Liver (tissue), 9 donors: ENCODE data around the gene SOX6. TPM values are rescaled to one million over a fixed set of nuclear protein-coding genes. Genes with fewer than 3 reads are reported as not detected.

ENCODE experiments used
- DNase-seq: peaks from one replicate; pipeline ENCODE4 v3.0.0-alpha.2; 2017; ENCODE audit warnings: low spot score
- H3K27ac ChIP-seq, 2 donors: one replicate each; pipeline ENCODE4 v1.7.0; 2013; ENCODE audit warnings: inconsistent platforms in 2 of 2, low read length in 2 of 2, control low read depth in 1 of 2, low read depth in 1 of 2, mild to moderate bottlenecking in 1 of 2
- H3K27me3 ChIP-seq, 4 donors: one replicate each; pipeline versions ENCODE4 v1.6.1 to v1.7.0; 2013; ENCODE audit warnings: low read length in 3 of 4, inconsistent platforms in 1 of 4, mild to moderate bottlenecking in 1 of 4, moderate library complexity in 1 of 4; ENCODE audit not compliant: control insufficient read depth in 4 of 4, insufficient read depth in 4 of 4
- H3K36me3 ChIP-seq, 4 donors: one replicate each; pipeline versions ENCODE4 v1.6.1 to v1.7.0; 2013; ENCODE audit warnings: low read length in 3 of 4, mild to moderate bottlenecking in 3 of 4, low read depth in 1 of 4, moderate library complexity in 1 of 4; ENCODE audit not compliant: control insufficient read depth in 4 of 4, insufficient read depth in 3 of 4
- H3K4me1 ChIP-seq, 4 donors: one replicate each; pipeline versions ENCODE4 v1.6.1 to v1.7.0; 2013; ENCODE audit warnings: low read length in 3 of 4, mild to moderate bottlenecking in 3 of 4, moderate library complexity in 1 of 4; ENCODE audit not compliant: control insufficient read depth in 4 of 4, insufficient read depth in 4 of 4
- H3K4me3 ChIP-seq, 3 donors: one replicate each; pipeline versions ENCODE4 v1.6.1 to v1.7.0; 2013; ENCODE audit warnings: low read length in 3 of 3, control low read depth in 1 of 3, low read depth in 1 of 3, mild to moderate bottlenecking in 1 of 3
- H3K9ac ChIP-seq, 2 donors: one replicate each; pipeline ENCODE4 v1.7.0; 2013; ENCODE audit warnings: low read length in 2 of 2, mild to moderate bottlenecking in 2 of 2, moderate library complexity in 2 of 2, control low read depth in 1 of 2, low read depth in 1 of 2
- H3K9me3 ChIP-seq, 4 donors: one replicate each; pipeline versions ENCODE4 v1.6.1 to v1.7.0; 2013; ENCODE audit warnings: low read length in 3 of 4; ENCODE audit not compliant: control insufficient read depth in 4 of 4
- CTCF ChIP-seq: fragments of 150-350 bp; IDR thresholded peaks from 2 replicates; pipeline ENCODE4 v1.5.1; 2017; ENCODE audit warnings: improper control_type of control experiment, low read depth, low read length; ENCODE audit not compliant: missing input control
- EGR1 ChIP-seq, 2 donors: IDR thresholded peaks; 2 replicates each; pipeline ENCODE4 v1.6.1; 2016 to 2018; ENCODE audit warnings: antibody characterized with exemption in 2 of 2, low read depth in 2 of 2
- FOXA1 ChIP-seq: IDR thresholded peaks from 2 replicates; pipeline ENCODE4 v1.6.1; 2016; ENCODE audit warnings: antibody characterized with exemption
- FOXA2 ChIP-seq: IDR thresholded peaks from 2 replicates; pipeline ENCODE4 v1.6.1; 2016; ENCODE audit warnings: antibody characterized with exemption
- GABPA ChIP-seq, 2 donors: IDR thresholded peaks in 1 of 2; conservative IDR thresholded peaks in 1 of 2; 2 replicates each; pipeline ENCODE4 v1.6.1; 2016; ENCODE audit warnings: antibody characterized with exemption in 2 of 2, mild to moderate bottlenecking in 1 of 2, moderate library complexity in 1 of 2
- HNF4G ChIP-seq: IDR thresholded peaks from 2 replicates; pipeline ENCODE4 v1.6.1; 2016; ENCODE audit warnings: antibody characterized with exemption
- RAD21 ChIP-seq, 2 donors: IDR thresholded peaks; 2 replicates each; pipeline ENCODE4 v1.6.1; 2016; ENCODE audit warnings: antibody characterized with exemption in 2 of 2, mild to moderate bottlenecking in 2 of 2
- REST ChIP-seq: IDR thresholded peaks from 2 replicates; pipeline ENCODE4 v1.6.1; 2016; ENCODE audit warnings: antibody characterized with exemption, mild to moderate bottlenecking
- SP1 ChIP-seq: IDR thresholded peaks from 2 replicates; pipeline ENCODE4 v1.6.1; 2018; ENCODE audit warnings: antibody characterized with exemption, mild to moderate bottlenecking
- TAF1 ChIP-seq: conservative IDR thresholded peaks from 2 replicates; pipeline ENCODE4 v1.6.1; 2016; ENCODE audit warnings: antibody characterized with exemption, mild to moderate bottlenecking
- YY1 ChIP-seq: IDR thresholded peaks from 2 replicates; pipeline ENCODE4 v1.6.1; 2016; ENCODE audit warnings: antibody characterized with exemption, mild to moderate bottlenecking
- ZBTB33 ChIP-seq: IDR thresholded peaks from 2 replicates; pipeline ENCODE4 v1.6.1; 2016; ENCODE audit warnings: antibody characterized with exemption
- WGBS: extraction: QIAGEN DNeasy Blood & Tissue Kit; methylation state at CpG from one replicate; pipeline ENCODE4 v1.1.7; 2013; 5-methylcytosine and 5-hydroxymethylcytosine counted together
- polyA plus RNA-seq, 2 donors: library from polyadenylated mRNA; stranded (reverse) in 1 of 2; unstranded in 1 of 2; fragments of 200-250 nt in 1 of 2; fragments of >200 nt in 1 of 2; fragmentation: Nextera tagmentation in 1 of 2; extraction: Ambion mirVana in 1 of 2; gene quantifications; one replicate each; pipeline versions ENCODE4 v1.2.1 to v1.2.3, GENCODE V29; 2013 to 2015
- total RNA-seq, 2 donors: library from RNA; depleted of rRNA; stranded (reverse); fragments of >200 nt; gene quantifications; one replicate each; pipeline ENCODE4 v1.2.3, GENCODE V29; 2014
- TF ChIP-seq, protein P1 (sequence below): IDR thresholded peaks from 2 replicates; pipeline ENCODE4 v1.6.1; 2016; ENCODE audit warnings: antibody characterized with exemption
- TF ChIP-seq, protein P2 (sequence below): IDR thresholded peaks from 2 replicates; pipeline ENCODE4 v1.6.1; 2016; ENCODE audit warnings: antibody characterized with exemption
- donor health status: healthy.
- donor health status: healthy.
- donor health status: healthy.
- donor health status: healthy.
- donor health status: healthy.

The SOX6 gene
- total and polyA plus RNA-seq, 4 donors = 2.4 to 111 (median 14.8) TPM

DNA sequence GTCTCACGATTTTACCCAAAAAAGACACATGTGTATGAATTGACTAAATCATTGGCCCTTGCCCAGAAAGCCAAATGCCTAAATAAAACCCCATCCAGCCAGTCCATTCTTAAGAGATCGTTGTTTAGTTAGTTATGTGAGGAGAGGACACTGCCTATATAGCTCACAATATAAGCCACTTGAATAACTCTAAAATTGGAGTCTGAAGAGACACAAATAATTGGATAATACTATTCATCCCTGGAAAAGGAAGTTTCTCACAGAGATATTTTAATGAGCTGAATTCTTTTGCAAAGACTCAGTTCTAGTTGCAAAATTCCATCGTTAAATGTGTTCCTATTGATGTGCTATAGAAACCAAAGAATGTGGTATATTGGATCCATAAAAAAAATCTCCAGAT, 176.7 kb downstream of the SOX6 start:
- no peak overlapping the region for H3K27ac ChIP-seq
- 85% methylated on average over 3 of the region's 3 CpGs for WGBS

DNA sequence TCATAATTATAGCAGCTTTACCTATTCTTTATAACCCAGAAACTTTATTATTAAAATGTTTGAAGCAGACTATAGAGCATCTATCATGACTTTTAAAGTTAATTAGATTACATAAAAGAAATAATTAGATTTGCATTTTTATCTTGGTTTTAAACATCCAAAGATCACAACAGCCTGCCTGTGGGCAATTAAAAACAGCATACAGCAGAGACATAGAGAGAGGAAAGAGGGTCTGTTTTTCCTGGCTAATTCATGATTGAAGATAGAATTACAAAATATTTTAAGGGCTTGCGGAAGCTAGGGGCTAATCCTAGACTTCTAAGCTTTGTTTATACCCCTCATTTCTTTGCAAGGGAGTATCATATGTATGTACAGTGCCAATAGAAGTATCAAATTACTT, 178.1 kb downstream of the SOX6 start:
- Histone ChIP-seq H3K9me3 (no peaks in the 10 kb centered on the region), H3K4me3 (no peak overlapping the region), H3K9ac (no peak overlapping the region), H3K27me3 (no peaks in the 10 kb centered on the region), H3K36me3 (no peaks in the 10 kb centered on the region), H3K4me1 (no peaks in the 10 kb centered on the region), H3K27ac (no peak overlapping the region)
- no peak for TF ChIP-seq REST
- TF ChIP-seq FOXA1 = no peak
- TF ChIP-seq TAF1 = no peak
- TF ChIP-seq, protein P1, sequence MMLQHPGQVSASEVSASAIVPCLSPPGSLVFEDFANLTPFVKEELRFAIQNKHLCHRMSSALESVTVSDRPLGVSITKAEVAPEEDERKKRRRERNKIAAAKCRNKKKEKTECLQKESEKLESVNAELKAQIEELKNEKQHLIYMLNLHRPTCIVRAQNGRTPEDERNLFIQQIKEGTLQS = no peak
- TF ChIP-seq FOXA2 = no peak
- TF ChIP-seq ZBTB33 = no peak
- TF ChIP-seq YY1 = no peak
- TF ChIP-seq, protein P2, sequence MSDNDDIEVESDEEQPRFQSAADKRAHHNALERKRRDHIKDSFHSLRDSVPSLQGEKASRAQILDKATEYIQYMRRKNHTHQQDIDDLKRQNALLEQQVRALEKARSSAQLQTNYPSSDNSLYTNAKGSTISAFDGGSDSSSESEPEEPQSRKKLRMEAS = no peak
- TF ChIP-seq HNF4G = no peak
- no peak for TF ChIP-seq EGR1 (IDR thresholded peaks at IDR 0.05; ENCODE audit: low read depth in 2 of 2)
- no peak for TF ChIP-seq CTCF
- TF ChIP-seq SP1 = no peak
- 100% methylated on average over 1 of the region's 1 CpG for WGBS
- no peak for DNase-seq

More for the DNA sequence above, 176.7 kb downstream of the SOX6 start:
- Histone ChIP-seq H3K36me3 (no peaks in the 10 kb centered on the region), H3K4me3 (no peak overlapping the region), H3K27me3 (no peaks in the 10 kb centered on the region), H3K9ac (no peak overlapping the region), H3K9me3 (no peaks in the 10 kb centered on the region), H3K4me1 (peaks cover 0 to 6% (median 3%) of the 10 kb centered on the region in 4 donors)
- no peak for TF ChIP-seq REST
- TF ChIP-seq FOXA2 = no peak
- no peak for TF ChIP-seq RAD21 (IDR thresholded peaks at IDR 0.05)
- TF ChIP-seq HNF4G = no peak
- no peak for TF ChIP-seq GABPA (IDR thresholded peaks at IDR 0.05 in 1 of 2, conservative IDR thresholded peaks at IDR 0.05 in 1 of 2)
- TF ChIP-seq YY1 = no peak
- TF ChIP-seq, protein P2 = no peak
- DNase-seq = no peak
